Measurements from ENCODE around the gene RAPGEF4.

- no peak for TF ChIP-seq JUN (IDR thresholded peaks at IDR 0.05; ENCODE audit: low read depth, low read length)
- TF ChIP-seq TAF1 (IDR thresholded peaks at IDR 0.05; ENCODE audit: low read depth, low read length): no peak
- TF ChIP-seq CTCF (IDR thresholded peaks at IDR 0.05; ENCODE audit: control extremely low read depth in 1 of 3, insufficient read depth in 1 of 3, low read depth in 1 of 3, low read length in 3 of 3): no peak
- TF ChIP-seq POLR2A (IDR thresholded peaks at IDR 0.05; ENCODE audit: control extremely low read depth in 1 of 2, low read depth in 2 of 2, low read length in 2 of 2): no peak
- no peak for TF ChIP-seq CEBPB (IDR thresholded peaks at IDR 0.05; ENCODE audit: low read depth, low read length)
- no peak for TF ChIP-seq GTF2F1 (IDR thresholded peaks at IDR 0.05; ENCODE audit: borderline replicate concordance, low read depth, low read length)
- TF ChIP-seq RFX5 (IDR thresholded peaks at IDR 0.05; ENCODE audit: borderline replicate concordance, low read depth, low read length): no peak
- TF ChIP-seq EZH2 (IDR thresholded peaks at IDR 0.05; ENCODE audit: low read depth, low read length, severe bottlenecking): no peak
These were observed 316.0 kb downstream of the RAPGEF4 start for GRCh38 chr2:173051463-173052215.

Measured in H1 (cell line).